Fibroblast of lung (primary cell): ENCODE measurements around the gene PPP1R2. TPM values are rescaled to one million over a fixed set of nuclear protein-coding genes. Genes with fewer than 3 reads are reported as not detected.

Experiments
- DNase-seq, 2 donors: peaks; one replicate each; pipeline versions ENCODE4 v3.0.0 to v3.0.0-alpha.2; 2010; ENCODE audit warnings: low read depth in 2 of 2
- H2AFZ ChIP-seq: 2 replicates; pipeline ENCODE4 v1.5.1; 2012; ENCODE audit warnings: low read length, control low read depth, inconsistent platforms
- H3K27ac ChIP-seq: 2 replicates; pipeline ENCODE4 v1.5.1; 2011; ENCODE audit warnings: low read length, control low read depth; ENCODE audit not compliant: insufficient read depth
- H3K27me3 ChIP-seq: 2 replicates; pipeline ENCODE4 v1.5.1; 2011; ENCODE audit warnings: mild to moderate bottlenecking, low read length; ENCODE audit not compliant: control insufficient read depth, insufficient read depth
- H3K36me3 ChIP-seq: 2 replicates; pipeline ENCODE4 v1.5.1; 2011; ENCODE audit warnings: low read length; ENCODE audit not compliant: control insufficient read depth, insufficient read depth
- H3K4me1 ChIP-seq: 2 replicates; pipeline ENCODE4 v1.5.1; 2011; ENCODE audit warnings: low read length; ENCODE audit not compliant: control insufficient read depth, insufficient read depth; ENCODE audit errors: extremely low read depth
- H3K4me2 ChIP-seq: 2 replicates; pipeline ENCODE4 v1.5.1; 2011; ENCODE audit warnings: low read length, control low read depth; ENCODE audit not compliant: insufficient read depth; ENCODE audit errors: extremely low read depth
- H3K4me3 ChIP-seq, 4 experiments: fragments of 200-600 bp in 1 of 4; sonication (generic) in 1 of 4; replicated peaks in 1 of 4; 2 replicates each; pipeline ENCODE4 v1.5.1; 2011 to 2016; ENCODE audit warnings: low read length in 4 of 4, low read depth in 3 of 4, mild to moderate bottlenecking in 3 of 4, control low read depth in 2 of 4, inconsistent platforms in 1 of 4, mixed read lengths in 1 of 4; ENCODE audit not compliant: insufficient read depth in 1 of 4; ENCODE audit errors: control extremely low read depth in 1 of 4
- H3K79me2 ChIP-seq: 2 replicates; pipeline ENCODE4 v1.5.1; 2012; ENCODE audit warnings: mild to moderate bottlenecking, low read length, inconsistent platforms; ENCODE audit not compliant: control insufficient read depth, insufficient read depth
- H3K9ac ChIP-seq: 2 replicates; pipeline ENCODE4 v1.5.1; 2011; ENCODE audit warnings: mild to moderate bottlenecking, low read length, control low read depth; ENCODE audit not compliant: insufficient read depth
- H3K9me3 ChIP-seq: 2 replicates; pipeline ENCODE4 v1.5.1; 2012; ENCODE audit warnings: low read depth, low read length; ENCODE audit not compliant: control insufficient read depth, insufficient read depth
- H4K20me1 ChIP-seq: 2 replicates; pipeline ENCODE4 v1.5.1; 2011; ENCODE audit warnings: low read length; ENCODE audit not compliant: control insufficient read depth, insufficient read depth; ENCODE audit errors: extremely low read depth
- EZH2 ChIP-seq: IDR thresholded peaks from 2 replicates; pipeline ENCODE4 v1.5.1; 2012; ENCODE audit warnings: low read length, control low read depth, mild to moderate bottlenecking; ENCODE audit errors: missing control alignments
- polyA plus RNA-seq, 2 donors: library from polyadenylated mRNA; depleted of rRNA in 1 of 2; stranded (reverse) in 1 of 2; unstranded in 1 of 2; fragments of >200 nt; gene quantifications; 2 replicates each; pipeline ENCODE4 v1.2.1, GENCODE V29; 2011 to 2012; ENCODE audit warnings: missing spikeins in 1 of 2
- total RNA-seq: library from RNA; depleted of rRNA; stranded (reverse); fragments of >200 nt; gene quantifications from 2 replicates; pipeline ENCODE4 v1.2.1, GENCODE V29; 2014
- TF ChIP-seq, protein P1 (sequence below), 2 donors: IDR thresholded peaks in 1 of 2; conservative IDR thresholded peaks in 1 of 2; 1 replicate in 1 of 2; 2 replicates in 1 of 2; pipeline ENCODE4 v1.5.1; 2011 to 2012; ENCODE audit warnings: low read length in 2 of 2, control low read depth in 1 of 2, inconsistent platforms in 1 of 2, low read depth in 1 of 2, mild to moderate bottlenecking in 1 of 2

The PPP1R2 gene
- total and polyA plus RNA-seq, 2 donors (not counting 1 experiment from before 2014, with no cell fraction given), result 28.9 to 134 TPM

DNA sequence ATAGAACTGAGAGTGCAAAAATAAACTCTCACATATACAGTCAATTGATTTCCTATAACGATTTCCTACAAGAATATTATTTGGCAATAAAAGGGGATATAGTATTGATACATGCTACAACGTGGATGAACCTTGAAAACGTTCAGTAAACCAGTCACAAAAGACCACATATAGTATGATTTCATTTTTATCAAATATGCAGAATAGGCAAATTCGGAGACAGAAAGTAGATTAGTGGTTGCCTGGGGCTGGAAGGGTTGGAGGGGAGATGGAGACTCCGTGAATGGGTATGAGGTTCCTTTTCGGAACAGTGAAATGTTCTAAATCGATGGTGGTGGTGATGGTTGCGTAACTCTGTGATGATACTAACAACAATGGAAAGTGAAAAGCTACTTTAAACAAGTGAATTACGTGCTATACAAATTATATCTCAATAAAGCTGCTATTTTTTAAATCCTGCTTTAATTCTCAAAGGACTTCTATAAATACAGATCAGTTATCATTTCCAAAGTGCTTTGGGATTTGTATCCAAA, 34.6 kb upstream of the PPP1R2 start:
- Histone ChIP-seq H3K4me3 (no peak overlapping the region), H3K9me3 (no peaks in the 10 kb centered on the region), H3K4me2 (no peak overlapping the region), H3K27ac (no peak overlapping the region), H3K9ac (no peak overlapping the region), H3K27me3 (no peaks in the 10 kb centered on the region), H3K4me1 (no peaks in the 10 kb centered on the region), H2AFZ (no peak overlapping the region), H3K79me2 (no peaks in the 10 kb centered on the region), H3K36me3 (no peaks in the 10 kb centered on the region), H4K20me1 (no peaks in the 10 kb centered on the region)
- DNase-seq, result no peak
- no peak for TF ChIP-seq EZH2

- Histone ChIP-seq H3K4me1 (no peaks in the 10 kb centered on the region), H3K4me2 (no peak overlapping the region), H3K27me3 (no peaks in the 10 kb centered on the region), H3K27ac (no peak overlapping the region), H2AFZ (no peak overlapping the region), H3K9me3 (no peaks in the 10 kb centered on the region), H3K9ac (no peak overlapping the region), H4K20me1 (no peaks in the 10 kb centered on the region), H3K4me3 (no peak overlapping the region), H3K79me2 (no peaks in the 10 kb centered on the region), H3K36me3 (no peaks in the 10 kb centered on the region)
- DNase-seq, result no peak
- TF ChIP-seq, protein P1, sequence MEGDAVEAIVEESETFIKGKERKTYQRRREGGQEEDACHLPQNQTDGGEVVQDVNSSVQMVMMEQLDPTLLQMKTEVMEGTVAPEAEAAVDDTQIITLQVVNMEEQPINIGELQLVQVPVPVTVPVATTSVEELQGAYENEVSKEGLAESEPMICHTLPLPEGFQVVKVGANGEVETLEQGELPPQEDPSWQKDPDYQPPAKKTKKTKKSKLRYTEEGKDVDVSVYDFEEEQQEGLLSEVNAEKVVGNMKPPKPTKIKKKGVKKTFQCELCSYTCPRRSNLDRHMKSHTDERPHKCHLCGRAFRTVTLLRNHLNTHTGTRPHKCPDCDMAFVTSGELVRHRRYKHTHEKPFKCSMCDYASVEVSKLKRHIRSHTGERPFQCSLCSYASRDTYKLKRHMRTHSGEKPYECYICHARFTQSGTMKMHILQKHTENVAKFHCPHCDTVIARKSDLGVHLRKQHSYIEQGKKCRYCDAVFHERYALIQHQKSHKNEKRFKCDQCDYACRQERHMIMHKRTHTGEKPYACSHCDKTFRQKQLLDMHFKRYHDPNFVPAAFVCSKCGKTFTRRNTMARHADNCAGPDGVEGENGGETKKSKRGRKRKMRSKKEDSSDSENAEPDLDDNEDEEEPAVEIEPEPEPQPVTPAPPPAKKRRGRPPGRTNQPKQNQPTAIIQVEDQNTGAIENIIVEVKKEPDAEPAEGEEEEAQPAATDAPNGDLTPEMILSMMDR (conservative IDR thresholded peaks at IDR 0.05 in 1 of 2, IDR thresholded peaks at IDR 0.05 in 1 of 2; ENCODE audit: low read depth in 1 of 2, low read length in 2 of 2), result no peak
- no peak for TF ChIP-seq EZH2
These were observed 31.6 kb upstream of the PPP1R2 start for GRCh38 chr3:195574497-195575304.

DNA sequence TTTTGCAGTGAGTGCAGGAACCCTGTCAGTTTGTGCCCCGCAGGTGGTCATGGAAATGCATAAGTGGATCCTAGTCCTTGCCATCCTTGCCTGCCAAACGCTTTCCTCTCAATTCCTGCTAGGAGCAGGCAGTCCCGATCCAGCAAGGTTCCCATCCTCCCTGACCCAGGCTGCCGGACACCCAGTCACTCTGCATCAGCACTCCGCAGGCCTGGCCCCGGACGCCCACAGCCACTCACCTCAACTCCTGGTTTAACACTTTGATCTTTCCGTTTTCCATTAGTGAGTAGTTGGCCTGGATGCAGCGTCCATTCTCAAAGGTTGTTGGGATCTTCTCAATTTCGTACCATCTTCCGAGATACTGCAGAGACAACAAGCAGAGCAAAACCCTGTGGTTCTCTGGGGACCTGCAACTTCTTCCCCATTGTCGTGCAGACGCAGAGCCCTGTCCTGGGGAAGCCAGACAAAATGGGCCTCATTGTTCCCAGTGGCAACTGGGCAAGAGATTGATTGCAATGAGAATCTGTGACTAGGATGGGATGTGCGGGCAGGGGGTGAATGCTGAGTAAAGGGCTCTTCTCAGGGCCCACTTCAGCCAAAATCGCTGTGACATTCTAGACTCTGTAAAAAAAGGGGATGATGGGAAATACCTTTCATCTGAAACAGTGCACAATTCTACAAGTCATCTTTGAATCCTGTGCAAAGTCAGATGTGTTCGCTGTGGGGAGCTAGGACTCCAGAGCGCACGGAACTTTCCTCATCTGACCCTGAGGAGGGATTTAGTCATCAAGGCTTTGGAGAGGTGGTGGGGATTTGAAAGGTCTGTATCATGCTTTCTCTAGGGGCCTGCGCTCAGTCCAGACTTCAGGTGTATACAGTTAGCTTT, 30.7 kb upstream of the PPP1R2 start:
- no peaks in the 10 kb centered on the region for H3K4me1 ChIP-seq
- H3K79me2 ChIP-seq, result no peaks in the 10 kb centered on the region
- H3K36me3 ChIP-seq, result no peaks in the 10 kb centered on the region
- no peak overlapping the region for H3K9ac ChIP-seq
- no peaks in the 10 kb centered on the region for H3K9me3 ChIP-seq
- TF ChIP-seq EZH2, result no peak
- TF ChIP-seq, protein P1 (conservative IDR thresholded peaks at IDR 0.05 in 1 of 2, IDR thresholded peaks at IDR 0.05 in 1 of 2; ENCODE audit: low read depth in 1 of 2, low read length in 2 of 2), result no peak
- no peak overlapping the region for H3K4me3 ChIP-seq
- H3K27me3 ChIP-seq, result no peaks in the 10 kb centered on the region
- no peak overlapping the region for H2AFZ ChIP-seq
- no peaks in the 10 kb centered on the region for H4K20me1 ChIP-seq
- H3K4me2 ChIP-seq, result no peak overlapping the region
- DNase-seq, result no peak
- no peak overlapping the region for H3K27ac ChIP-seq
